ENCODE results near the gene PROB1.

DNA sequence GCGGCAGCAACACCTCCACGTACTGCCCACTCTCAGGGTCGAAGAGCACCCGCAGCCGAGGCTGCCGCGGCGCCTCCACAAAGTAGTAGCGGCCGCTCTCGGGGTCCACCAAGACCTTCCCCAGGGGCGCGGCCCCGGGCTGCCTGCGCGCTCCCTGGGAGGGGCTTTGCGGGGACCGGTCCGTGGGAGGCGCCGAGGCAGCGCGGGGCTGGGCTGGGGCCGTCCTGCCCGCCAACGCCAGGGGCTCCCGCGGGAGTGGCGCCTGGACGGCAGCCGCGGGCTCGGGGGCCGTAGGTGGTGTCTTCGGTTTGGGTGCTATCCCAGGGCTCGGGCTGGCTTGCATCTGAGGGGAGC lies 2.6 kb downstream of the PROB1 start:
- TF ChIP-seq CTCF (IDR thresholded peaks at IDR 0.05) = no peak
- TF ChIP-seq POLR2A (IDR thresholded peaks at IDR 0.05) = no peak
